Progenitor cell of endocrine pancreas (in vitro differentiated cells): ENCODE data around the gene PES1. TPM values are rescaled to one million over a fixed set of nuclear protein-coding genes. Genes with fewer than 3 reads are reported as not detected.

ENCODE experiments used
- DNase-seq: peaks from one replicate; pipeline ENCODE4 v3.0.0; 2021; ENCODE audit warnings: low spot score; ENCODE audit not compliant: unreplicated experiment
- H3K27ac Mint-ChIP-seq: 2 replicates; pipeline ENCODE4 v1.8.0; 2021; ENCODE audit warnings: mild to moderate bottlenecking, moderate library complexity, mixed read lengths
- H3K27me3 Mint-ChIP-seq: 2 replicates; pipeline ENCODE4 v1.8.0; 2021; ENCODE audit warnings: mixed read lengths
- H3K36me3 Mint-ChIP-seq: 2 replicates; pipeline ENCODE4 v1.8.0; 2022; ENCODE audit warnings: mixed read lengths; ENCODE audit not compliant: insufficient read depth
- H3K4me1 Mint-ChIP-seq: 2 replicates; pipeline ENCODE4 v1.8.0; 2021; ENCODE audit warnings: low read depth, mixed read lengths
- H3K4me3 Mint-ChIP-seq: 2 replicates; pipeline ENCODE4 v1.8.0; 2021; ENCODE audit warnings: low read depth, mild to moderate bottlenecking, moderate library complexity, mixed read lengths
- H3K9me3 Mint-ChIP-seq: 2 replicates; pipeline ENCODE4 v1.8.0; 2021; ENCODE audit warnings: low read depth, mixed read lengths
- total RNA-seq: library from RNA; stranded (reverse); gene quantifications from 2 replicates; pipeline ENCODE4 v1.2.1, GENCODE V29; 2021
- TF ChIP-seq, protein P1 (sequence below): fragments of 200-600 bp; sonication (generic); IDR thresholded peaks from one replicate; pipeline ENCODE4 v1.5.0; 2021; ENCODE audit warnings: antibody characterized with exemption, mild to moderate bottlenecking; ENCODE audit not compliant: unreplicated experiment

The PES1 gene
- total RNA-seq, 1 donor from 2014 or later, result 71.6 TPM

DNA sequence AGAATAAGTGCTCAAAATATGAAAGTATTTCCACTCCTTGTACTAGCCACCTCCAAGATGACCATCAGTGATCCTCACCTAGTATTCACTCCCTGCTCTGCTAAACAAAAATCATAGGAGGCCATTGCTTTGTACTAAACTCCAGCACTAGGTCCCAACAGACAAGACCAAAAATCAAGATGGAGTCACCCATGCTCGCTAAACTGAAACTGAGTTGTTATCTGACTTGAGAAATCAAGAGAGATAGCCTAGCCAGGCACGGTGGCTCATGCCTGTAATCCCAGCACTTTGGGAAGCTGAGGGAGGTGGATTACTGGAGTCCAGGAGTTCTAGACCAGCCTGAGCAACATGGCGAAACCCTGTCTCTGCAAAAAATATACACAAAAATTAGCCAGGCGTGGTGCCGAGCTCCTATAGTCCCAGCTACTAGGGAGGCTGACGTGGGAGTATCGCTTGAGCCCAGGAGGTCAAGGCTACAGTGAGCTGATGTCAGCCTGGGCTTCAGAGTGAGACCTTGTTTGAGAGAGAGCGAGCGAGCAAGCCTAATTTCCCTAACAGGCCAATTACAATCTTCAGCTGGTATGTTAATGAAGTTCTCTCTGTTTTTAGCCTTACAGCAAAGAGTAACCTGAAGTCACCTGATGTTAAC, 54.5 kb downstream of the PES1 start:
- H3K4me1 Mint-ChIP-seq, result peaks cover 1% of the 10 kb centered on the region
- H3K36me3 Mint-ChIP-seq, result no peaks in the 10 kb centered on the region
- no peaks in the 10 kb centered on the region for H3K27me3 Mint-ChIP-seq
- H3K4me3 Mint-ChIP-seq, result no peak overlapping the region
- TF ChIP-seq, protein P1, sequence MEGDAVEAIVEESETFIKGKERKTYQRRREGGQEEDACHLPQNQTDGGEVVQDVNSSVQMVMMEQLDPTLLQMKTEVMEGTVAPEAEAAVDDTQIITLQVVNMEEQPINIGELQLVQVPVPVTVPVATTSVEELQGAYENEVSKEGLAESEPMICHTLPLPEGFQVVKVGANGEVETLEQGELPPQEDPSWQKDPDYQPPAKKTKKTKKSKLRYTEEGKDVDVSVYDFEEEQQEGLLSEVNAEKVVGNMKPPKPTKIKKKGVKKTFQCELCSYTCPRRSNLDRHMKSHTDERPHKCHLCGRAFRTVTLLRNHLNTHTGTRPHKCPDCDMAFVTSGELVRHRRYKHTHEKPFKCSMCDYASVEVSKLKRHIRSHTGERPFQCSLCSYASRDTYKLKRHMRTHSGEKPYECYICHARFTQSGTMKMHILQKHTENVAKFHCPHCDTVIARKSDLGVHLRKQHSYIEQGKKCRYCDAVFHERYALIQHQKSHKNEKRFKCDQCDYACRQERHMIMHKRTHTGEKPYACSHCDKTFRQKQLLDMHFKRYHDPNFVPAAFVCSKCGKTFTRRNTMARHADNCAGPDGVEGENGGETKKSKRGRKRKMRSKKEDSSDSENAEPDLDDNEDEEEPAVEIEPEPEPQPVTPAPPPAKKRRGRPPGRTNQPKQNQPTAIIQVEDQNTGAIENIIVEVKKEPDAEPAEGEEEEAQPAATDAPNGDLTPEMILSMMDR, result no peak
- no peak overlapping the region for H3K27ac Mint-ChIP-seq
- no peak for DNase-seq
- H3K9me3 Mint-ChIP-seq, result no peaks in the 10 kb centered on the region

DNA sequence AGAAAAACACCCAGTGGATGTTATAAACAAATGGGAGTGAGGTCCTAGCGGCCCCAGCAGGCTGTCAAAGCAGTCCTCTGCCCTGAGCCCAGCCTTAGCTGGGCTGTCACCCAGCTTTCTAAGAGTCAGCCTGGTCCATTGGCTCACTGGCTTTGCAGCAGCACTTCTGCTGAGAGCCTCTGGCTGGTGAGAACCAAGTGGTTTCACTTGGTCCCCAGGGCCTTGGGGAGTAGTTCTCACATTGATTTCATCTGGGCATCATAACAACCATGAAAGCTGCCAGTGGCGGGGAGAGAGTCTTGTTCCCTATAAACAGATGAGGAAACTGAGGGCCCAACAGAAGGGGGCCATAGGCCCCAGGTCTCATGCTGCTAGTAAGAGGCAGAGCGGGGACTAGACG, 56.5 kb downstream of the PES1 start:
- H3K27ac Mint-ChIP-seq, result no peak overlapping the region
- DNase-seq, result no peak
- no peaks in the 10 kb centered on the region for H3K27me3 Mint-ChIP-seq
- no peaks in the 10 kb centered on the region for H3K9me3 Mint-ChIP-seq
- H3K36me3 Mint-ChIP-seq, result no peaks in the 10 kb centered on the region
- TF ChIP-seq, protein P1, result no peak
- no peaks in the 10 kb centered on the region for H3K4me1 Mint-ChIP-seq
- H3K4me3 Mint-ChIP-seq, result no peak overlapping the region

DNA sequence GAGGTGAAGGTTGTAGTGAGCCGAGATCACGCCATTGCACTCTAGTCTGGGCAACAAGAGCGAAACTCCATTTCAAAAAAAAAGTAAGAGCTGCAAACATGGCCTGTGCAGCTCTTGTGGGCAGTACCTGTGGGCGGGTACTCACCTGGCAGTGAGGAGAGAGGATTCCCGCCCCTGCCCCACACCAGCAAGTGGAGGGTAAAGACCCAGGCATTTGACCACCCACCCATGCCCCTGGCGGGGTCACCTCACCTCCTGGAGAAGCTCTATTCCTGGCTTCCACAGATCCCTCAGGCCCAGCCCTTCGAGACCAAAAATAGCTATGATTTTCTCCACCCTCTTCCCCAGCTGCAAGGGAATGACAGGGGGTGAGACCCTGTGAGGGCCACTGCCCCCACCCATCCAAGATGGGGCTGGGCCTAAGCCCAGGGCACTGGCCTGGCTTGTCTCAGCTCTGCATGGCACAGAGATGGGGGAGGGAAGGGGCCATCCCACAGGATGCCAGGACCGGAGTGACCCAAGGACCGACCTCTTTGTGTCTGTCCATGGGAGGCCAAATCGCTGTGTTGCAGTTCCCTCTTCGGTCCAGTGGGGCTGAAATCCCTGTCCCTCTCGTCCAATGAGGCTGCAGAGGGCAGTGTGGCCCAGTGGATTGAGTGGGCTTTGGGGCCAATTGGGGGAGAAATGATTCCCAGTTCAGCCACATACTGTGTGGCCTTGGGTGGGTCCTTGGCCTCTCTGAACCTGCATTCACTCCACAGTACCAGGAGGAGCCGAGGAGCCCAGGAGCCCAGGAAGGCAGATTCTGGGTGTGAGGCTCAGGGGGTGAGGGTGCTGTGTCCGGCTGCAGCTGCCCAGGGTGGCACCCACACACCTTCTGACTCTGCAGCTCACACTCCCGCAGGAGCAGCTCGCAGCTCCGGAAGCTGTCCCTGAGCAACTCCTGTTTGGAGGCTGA, 59.8 kb downstream of the PES1 start:
- H3K4me3 Mint-ChIP-seq, result no peak overlapping the region
- H3K27ac Mint-ChIP-seq, result no peak overlapping the region
- TF ChIP-seq, protein P1, result no peak
- DNase-seq, result no peak
- H3K4me1 Mint-ChIP-seq, result no peaks in the 10 kb centered on the region
- no peaks in the 10 kb centered on the region for H3K36me3 Mint-ChIP-seq
- H3K9me3 Mint-ChIP-seq, result no peaks in the 10 kb centered on the region
- H3K27me3 Mint-ChIP-seq, result no peaks in the 10 kb centered on the region

DNA sequence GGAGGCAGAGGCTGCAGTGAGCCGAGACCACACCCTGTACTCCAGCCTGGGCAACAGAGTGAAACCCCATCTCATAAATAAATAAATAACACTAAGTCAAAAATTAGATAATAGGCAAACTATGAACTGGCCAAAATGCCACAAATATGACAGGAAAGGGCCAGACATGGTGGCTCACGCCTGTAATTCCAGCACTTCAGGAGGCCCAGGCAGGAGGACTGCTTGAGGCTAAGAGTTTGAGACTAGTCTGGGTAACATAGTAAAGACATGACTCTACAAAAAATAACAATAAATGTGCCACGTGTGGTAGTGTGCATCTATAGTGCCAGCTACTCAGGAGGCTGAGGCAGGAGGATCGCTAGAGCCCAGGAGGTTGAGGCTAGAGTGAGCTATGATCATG, 65.1 kb downstream of the PES1 start:
- DNase-seq, result no peak
- Mint-ChIP-seq H3K4me3 (no peak overlapping the region), H3K27me3 (no peaks in the 10 kb centered on the region)

More for the DNA sequence above, 65.1 kb downstream of the PES1 start:
- TF ChIP-seq, protein P1, result no peak
- H3K36me3 Mint-ChIP-seq, result no peaks in the 10 kb centered on the region
- no peaks in the 10 kb centered on the region for H3K4me1 Mint-ChIP-seq
- no peak overlapping the region for H3K27ac Mint-ChIP-seq
- no peaks in the 10 kb centered on the region for H3K9me3 Mint-ChIP-seq

Other genes with a start within 250 kb of the PES1 start
- 155 and 165 TPM in 2 replicates for gene SF3A1, start 235.0 kb downstream of the PES1 start, total RNA-seq
- gene CCDC157, start 234.9 kb downstream of the PES1 start, total RNA-seq, result 11.1 and 13.5 TPM in 2 replicates
- gene RNF215, start 204.5 kb downstream of the PES1 start, total RNA-seq, result 32.5 and 35.8 TPM in 2 replicates
- 13.2 and 13.7 TPM in 2 replicates for gene SEC14L2, start 194.9 kb downstream of the PES1 start, total RNA-seq
- gene MTFP1, start 166.1 kb downstream of the PES1 start, total RNA-seq, result 12.6 and 16.6 TPM in 2 replicates
- not detected in 2 replicates for gene SEC14L3, start 119.9 kb downstream of the PES1 start, total RNA-seq
- gene SEC14L4, start 86.2 kb downstream of the PES1 start, total RNA-seq, result 0.31 and 0.46 TPM in 2 replicates
- gene SEC14L6, start 45.2 kb downstream of the PES1 start, total RNA-seq, result 3.7 and 4.8 TPM in 2 replicates
- gene GAL3ST1, start 17.2 kb downstream of the PES1 start, total RNA-seq, result 21.6 and 23.7 TPM in 2 replicates
- 22.3 and 22.9 TPM in 2 replicates for gene TCN2, start 15.3 kb upstream of the PES1 start, total RNA-seq
- 2.1 and 2.6 TPM in 2 replicates for gene SLC35E4, start 43.9 kb upstream of the PES1 start, total RNA-seq
- 11.2 and 11.6 TPM in 2 replicates for gene DUSP18, start 76.0 kb upstream of the PES1 start, total RNA-seq
- gene OSBP2, start 103.0 kb upstream of the PES1 start, total RNA-seq, result 8.3 and 9.5 TPM in 2 replicates